Left cardiac atrium (tissue), 4 donors: Measurements from ENCODE around the gene ARHGAP6. TPM values are rescaled to one million over a fixed set of nuclear protein-coding genes. Genes with fewer than 3 reads are reported as not detected.
"Not testable (repeated sequence)": the region's sequence is repeated elsewhere in the genome, so short reads cannot be mapped to it uniquely, and the experiment has no call there.

Source experiments
- ATAC-seq, 2 donors: fragments of 200-7000 bp; cut with Tn5 transposase; one replicate each; pipeline ENCODE4 v1.9.1; 2020; ENCODE audit warnings: mild to moderate bottlenecking in 2 of 2, moderate library complexity in 2 of 2
- DNase-seq: peaks from one replicate; pipeline ENCODE4 v3.0.0-alpha.2; 2020
- intact Hi-C, 2 donors: fragments of 100-400 bp; cut with DNase I; formaldehyde crosslinking; loops; one replicate each; pipeline versions ENCODE4 v1.14.1 to v1.15.1; 2022 to 2023
- total RNA-seq, 2 donors: library from RNA; stranded (reverse); fragmentation: NEBNext Ultra II Directional; extraction: Animal tissue kit (Norgen Biotek cat#: 25700); gene quantifications; one replicate each; pipeline ENCODE4 v1.2.1, GENCODE V29; 2021
- donor health status: DM: no; HTN: yes; CAD: no.
- donor health status: DM: no; HTN: yes; CAD: no; lungs with severe emphysema.
- donor health status: DM: yes; HTN: yes; CAD: no.
- donor health status: Dilated cardiomyopathy.

Gene ARHGAP6
- total RNA-seq, 2 donors from 2014 or later: 5.6 to 5.9 TPM

- intact Hi-C loops: no loop called here
- ATAC-seq (no peak), DNase-seq (no peak)
Observed at GRCh38 chrX:11580789-11581188, 84.9 kb downstream of the ARHGAP6 start.

- ATAC-seq (no peak), DNase-seq (no peak)
- intact Hi-C loops: no loop called here
Observed at GRCh38 chrX:11579636-11580600, 85.8 kb downstream of the ARHGAP6 start.

GRCh38 chrX:11578301-11578700, 87.4 kb downstream of the ARHGAP6 start:
- DNase-seq, ATAC-seq, intact Hi-C loops: not testable (repeated sequence)

GRCh38 chrX:11577603-11578002, 88.1 kb downstream of the ARHGAP6 start:
- intact Hi-C loops: no loop called here
- ATAC-seq (no peak), DNase-seq (no peak)

- intact Hi-C loops: no loop called here
- ATAC-seq (no peak), DNase-seq (no peak)
Observed at GRCh38 chrX:11575332-11575731, 90.4 kb downstream of the ARHGAP6 start.

- DNase-seq (no peak), ATAC-seq (no peak)
- intact Hi-C loops: no loop called here
Observed at GRCh38 chrX:11567528-11568220, 98.0 kb downstream of the ARHGAP6 start.

- no peak for DNase-seq
- intact Hi-C loops: no loop called here
- ATAC-seq: no peak
Observed at GRCh38 chrX:11566789-11567188, 98.9 kb downstream of the ARHGAP6 start.

- intact Hi-C loops: no loop called here
- ATAC-seq: no peak
Observed at GRCh38 chrX:11566173-11566572, 99.5 kb downstream of the ARHGAP6 start.

GRCh38 chrX:11564546-11564945, 101.2 kb downstream of the ARHGAP6 start:
- DNase-seq (no peak), ATAC-seq (no peak)
- intact Hi-C loops: no loop called here

More at GRCh38 chrX:11566173-11566572, 99.5 kb downstream of the ARHGAP6 start:
- DNase-seq: no peak

- ATAC-seq: no peak
- DNase-seq: no peak
- intact Hi-C loops: no loop called here
Observed at GRCh38 chrX:11562570-11562969, 103.2 kb downstream of the ARHGAP6 start.

GRCh38 chrX:11558972-11559371, 106.7 kb downstream of the ARHGAP6 start:
- DNase-seq (no peak), ATAC-seq (no peak)
- intact Hi-C loops: no loop called here

GRCh38 chrX:11557120-11557519, 108.6 kb downstream of the ARHGAP6 start:
- ATAC-seq: peak in 1 of 2 donors; percentile 51

GRCh38 chrX:11555759-11556158, 110.0 kb downstream of the ARHGAP6 start:
- intact Hi-C loops: no loop called here
- no peak for ATAC-seq
- DNase-seq: no peak

More at GRCh38 chrX:11557120-11557519, 108.6 kb downstream of the ARHGAP6 start:
- DNase-seq: no peak
- intact Hi-C loops: no loop called here

GRCh38 chrX:11553594-11553993, 112.1 kb downstream of the ARHGAP6 start:
- ATAC-seq: no peak
- DNase-seq: no peak
- intact Hi-C loops: no loop called here

- ATAC-seq (no peak), DNase-seq (no peak)
- intact Hi-C loops: no loop called here
Observed at GRCh38 chrX:11551151-11551550, 114.6 kb downstream of the ARHGAP6 start.

GRCh38 chrX:11546917-11547316, 118.8 kb downstream of the ARHGAP6 start:
- DNase-seq (no peak), ATAC-seq (no peak)
- intact Hi-C loops: no loop called here

GRCh38 chrX:11543249-11543648, 122.5 kb downstream of the ARHGAP6 start:
- intact Hi-C loops: no loop called here
- DNase-seq: no peak
- no peak for ATAC-seq

- ATAC-seq (no peak), DNase-seq (no peak)
- intact Hi-C loops: no loop called here
Observed at GRCh38 chrX:11541510-11541909, 124.2 kb downstream of the ARHGAP6 start.

- DNase-seq: no peak
- intact Hi-C loops: no loop called here
Observed at GRCh38 chrX:11540532-11541377, 125.0 kb downstream of the ARHGAP6 start.

More at GRCh38 chrX:11540532-11541377, 125.0 kb downstream of the ARHGAP6 start:
- peak in 1 of 2 donors; percentile 76 for ATAC-seq
